HG03442 (cell line): ENCODE measurements around the gene SRP14.
"Not testable (repeated sequence)": the region's sequence is repeated elsewhere in the genome, so short reads cannot be mapped to it uniquely, and the experiment has no call there.

Experiments used
- ATAC-seq: cut with Tn5 transposase; IDR thresholded peaks from one replicate; pipeline ENCODE4 v1.9.1; 2021; ENCODE audit warnings: mild to moderate bottlenecking, moderate library complexity; ENCODE audit not compliant: unreplicated experiment

The SRP14 gene

GRCh38 chr15:40051616-40052415 is 12.8 kb upstream of the SRP14 start:
- no peak for ATAC-seq

GRCh38 chr15:40050788-40051470 is 11.9 kb upstream of the SRP14 start:
- no peak for ATAC-seq

DNA sequence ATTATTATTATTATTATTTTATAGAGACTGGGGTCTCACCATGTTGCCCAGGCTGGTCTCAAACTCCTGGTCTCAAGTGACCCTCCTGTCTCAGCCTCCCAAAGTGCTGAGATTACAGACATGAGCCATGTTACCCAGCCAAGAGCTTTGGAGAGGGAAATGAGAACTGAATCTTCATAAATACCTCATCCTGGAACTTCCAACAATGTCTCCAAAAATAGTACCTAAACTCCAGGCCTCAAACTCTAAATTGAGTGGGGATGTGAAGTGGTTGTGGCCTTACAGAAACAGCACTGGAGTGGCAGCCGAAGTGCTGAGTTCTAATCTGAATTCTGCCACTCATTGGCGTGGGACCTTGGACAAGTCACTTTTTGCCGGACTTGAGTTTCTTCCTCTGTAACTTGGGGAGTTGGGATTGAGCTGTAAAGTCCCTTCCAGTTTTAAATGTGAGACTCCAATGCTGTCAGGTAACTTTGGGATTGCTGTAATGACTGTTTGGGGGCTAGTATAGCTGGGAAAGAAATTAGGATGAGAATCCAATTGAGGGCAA is 10.0 kb upstream of the SRP14 start:
- ATAC-seq, result no peak

GRCh38 chr15:40048211-40048792 is 9.3 kb upstream of the SRP14 start:
- no peak for ATAC-seq

- peak; percentile 65 for ATAC-seq
Observed at GRCh38 chr15:40047415-40048210, 8.6 kb upstream of the SRP14 start.

DNA sequence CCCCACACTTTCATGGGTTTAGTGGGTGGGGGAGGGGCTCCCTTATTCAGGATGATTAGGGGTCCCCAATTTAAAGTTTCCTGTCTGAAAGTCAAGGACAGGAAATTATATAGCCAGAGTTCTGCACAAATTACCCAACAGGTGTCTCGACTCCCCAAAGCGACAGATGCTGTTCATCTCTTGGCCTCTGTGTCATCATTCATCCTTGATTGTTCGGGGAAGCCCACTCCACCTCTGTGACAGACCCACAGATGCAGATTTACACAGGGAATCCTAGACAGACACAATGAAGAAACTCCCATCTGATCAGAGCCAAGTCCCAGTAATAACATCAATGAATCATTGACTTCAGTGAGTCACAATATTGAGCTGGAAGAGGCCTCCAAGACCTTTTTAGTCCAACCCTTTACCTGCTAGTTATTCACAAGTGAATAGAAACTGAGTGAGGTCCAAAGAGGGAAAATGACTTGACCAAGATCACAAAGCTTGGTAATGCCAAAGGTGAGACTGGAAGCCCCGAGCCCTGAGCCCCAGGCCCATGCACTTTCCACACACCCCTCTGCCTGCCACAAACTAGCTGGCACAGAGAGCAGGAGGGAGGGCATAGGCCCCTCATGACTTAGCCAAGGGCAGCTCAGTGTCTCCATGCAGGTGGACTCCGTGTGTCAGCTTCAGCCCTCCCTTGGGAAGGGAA is 7.9 kb upstream of the SRP14 start:
- no peak for ATAC-seq

GRCh38 chr15:40045572-40046217 is 6.7 kb upstream of the SRP14 start:
- no peak for ATAC-seq

DNA sequence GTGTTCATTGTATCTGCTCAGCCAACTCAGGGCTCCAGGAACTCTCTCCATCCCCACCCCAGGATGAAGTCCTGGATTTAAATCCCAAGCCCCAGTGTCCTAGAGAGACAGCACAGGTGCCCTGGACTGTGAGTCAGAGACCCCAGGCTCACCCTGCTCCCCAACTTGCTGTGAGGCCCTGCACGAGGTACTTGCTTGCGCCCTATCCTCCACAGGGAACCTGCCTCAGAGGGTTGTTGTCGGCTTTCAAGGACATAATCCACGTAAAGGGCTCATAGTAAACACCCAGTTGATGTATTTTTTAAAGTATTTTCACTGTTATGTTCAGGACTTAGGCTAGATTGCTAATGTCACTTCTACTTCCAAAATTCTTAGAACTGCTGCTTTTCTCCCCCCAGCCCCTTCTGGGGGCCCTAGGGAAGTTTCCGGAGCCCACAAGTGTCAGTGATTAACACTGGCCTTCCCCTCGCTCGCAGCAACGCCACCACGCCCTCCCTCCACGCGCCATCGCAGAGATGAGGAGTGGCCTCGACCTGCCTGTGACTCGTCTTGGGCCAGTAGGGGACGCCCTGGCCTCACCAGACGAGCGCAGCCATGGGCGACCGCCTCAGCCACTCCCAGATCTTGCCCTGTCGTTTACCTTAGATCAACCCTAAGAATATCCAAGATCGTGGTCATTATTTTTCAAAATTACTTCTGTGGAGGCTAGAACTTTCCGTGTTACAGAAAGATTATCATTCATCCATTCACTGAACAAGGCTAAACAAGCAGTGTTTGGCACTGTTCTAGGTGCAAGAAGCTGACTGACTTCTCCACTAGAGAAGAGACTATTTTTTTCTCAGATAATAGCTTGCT is 6.0 kb upstream of the SRP14 start:
- peak; percentile 71 for ATAC-seq

GRCh38 chr15:40043927-40044716 is 5.1 kb upstream of the SRP14 start:
- no peak for ATAC-seq

GRCh38 chr15:40042791-40043320 is 3.9 kb upstream of the SRP14 start:
- no peak for ATAC-seq

GRCh38 chr15:40040770-40041169 is 1.8 kb upstream of the SRP14 start:
- no peak for ATAC-seq

DNA sequence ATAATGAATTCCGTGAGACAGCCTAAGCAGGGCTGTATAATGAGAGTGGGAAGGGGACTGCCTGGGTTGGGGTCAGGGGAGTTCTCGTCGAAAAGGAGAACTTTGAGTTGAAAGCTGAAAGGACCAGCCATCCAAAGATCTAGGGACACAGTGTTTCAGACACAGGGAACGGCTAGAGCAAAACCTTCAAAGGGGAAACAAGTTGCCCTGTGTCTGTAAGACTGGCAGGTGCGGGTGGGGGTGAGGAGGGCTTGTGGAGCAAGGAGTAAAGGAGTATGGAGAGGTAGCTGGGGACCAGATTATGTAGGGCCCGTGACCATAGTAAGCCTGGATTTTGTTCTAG is 1.3 kb upstream of the SRP14 start:
- ATAC-seq, result no peak

DNA sequence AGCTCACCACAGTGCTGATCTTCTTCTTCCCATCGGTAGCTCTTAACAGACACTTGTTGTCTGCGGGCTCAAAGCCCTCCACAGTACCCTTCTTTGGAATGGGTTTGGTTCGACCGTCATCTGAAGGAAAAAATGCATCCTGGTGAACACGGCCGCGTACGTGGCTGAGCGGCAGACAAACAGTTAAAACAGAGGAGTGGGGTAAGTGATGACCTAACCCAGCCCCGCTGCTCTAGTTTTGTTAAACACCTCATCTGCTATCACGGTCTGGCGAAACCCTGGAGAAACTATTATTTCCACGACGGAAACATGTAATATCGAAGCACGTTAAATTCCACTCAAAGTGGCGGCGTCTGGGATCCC is 725 bp downstream of the SRP14 start:
- ATAC-seq, result no peak

DNA sequence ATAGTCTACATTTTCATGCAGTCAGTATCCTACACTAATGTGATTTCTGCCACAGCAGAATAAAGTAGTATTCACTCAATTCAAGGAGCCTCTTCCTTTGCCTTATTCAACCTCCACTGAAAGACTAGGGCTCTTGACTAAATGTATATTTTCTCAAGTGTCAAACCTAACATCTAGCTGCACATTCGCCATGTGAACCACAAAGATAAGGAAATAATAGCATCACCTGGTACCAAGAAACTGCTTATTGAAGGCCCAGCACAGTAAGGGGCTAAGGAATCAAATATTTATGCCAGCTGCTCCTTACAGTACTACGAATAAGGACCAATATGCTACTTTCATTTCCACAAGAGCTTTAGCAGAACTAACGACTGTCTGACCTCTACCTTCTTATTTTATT is 1.3 kb downstream of the SRP14 start:
- ATAC-seq, result no peak

- not testable (repeated sequence) for ATAC-seq
Observed at GRCh38 chr15:40035182-40035581, 3.8 kb downstream of the SRP14 start.

DNA sequence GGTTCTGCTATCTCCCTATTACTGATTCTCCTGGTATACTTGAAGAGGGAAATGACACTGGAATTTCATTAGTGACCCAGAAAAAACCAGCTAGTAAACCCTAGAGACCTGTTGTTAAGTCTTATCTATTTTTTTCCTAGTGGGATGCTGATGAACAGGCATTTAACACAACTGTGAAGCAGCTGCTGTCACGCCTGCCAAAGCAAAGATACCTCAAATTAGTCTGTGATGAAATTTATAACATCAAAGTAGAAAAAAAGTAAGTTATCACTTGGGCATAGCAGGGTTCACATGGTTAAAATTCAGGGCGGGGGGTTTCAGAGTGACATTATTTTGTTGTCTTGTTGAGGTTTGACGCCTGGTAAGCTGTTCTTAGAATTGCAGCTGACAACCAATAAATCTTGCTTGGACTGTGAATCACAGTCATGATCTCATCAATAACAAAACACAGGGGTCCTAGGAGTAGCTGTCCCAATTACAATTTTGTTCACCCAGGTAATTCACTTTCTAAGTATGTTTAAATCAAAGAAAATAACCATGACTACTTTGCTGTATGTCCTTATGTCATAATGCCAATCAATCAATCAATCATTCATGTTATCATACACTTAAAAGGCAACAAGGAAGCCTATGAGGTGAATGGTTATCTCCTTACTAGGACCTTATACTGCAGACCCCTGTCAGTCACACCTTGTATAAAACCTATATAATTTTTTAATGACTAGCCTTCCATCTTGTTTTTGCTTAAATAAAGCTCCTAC is 4.6 kb downstream of the SRP14 start:
- no peak for ATAC-seq

GRCh38 chr15:40032125-40032839 is 6.7 kb downstream of the SRP14 start:
- no peak for ATAC-seq
